HepG2 (cell line): ENCODE measurements around the gene OR6B3. TPM values are rescaled to one million over a fixed set of nuclear protein-coding genes. Genes with fewer than 3 reads are reported as not detected.

Experiments used
- ATAC-seq: fragments of 200-7000 bp; cut with Tn5 transposase; 3 replicates; pipeline ENCODE4 v1.9.1; 2020; ENCODE audit warnings: mild to moderate bottlenecking, moderate library complexity
- BruUV-seq: library from RNA; stranded (reverse); fragments of 400-500 nt; replicated peaks from 2 replicates; lab custom pipeline; 2021; lab: Mats Ljungman, UMichigan
- CTCF ChIA-PET: fragments of 300-600 bp; formaldehyde crosslinking; extraction: SDS; loops from one replicate; lab custom pipeline; 2021; ENCODE audit warnings: low total read pairs, inconsistent platforms, low intra/inter-chr PET ratio; lab: Yijun Ruan, JAX
- POLR2A ChIA-PET: fragments of 350-600 bp; sonication (Branson Sonifier 250); formaldehyde crosslinking; loops from one replicate; lab custom pipeline; 2020; ENCODE audit warnings: antibody characterized with exemption, inconsistent platforms; lab: Yijun Ruan, JAX
- DNase-seq: peaks from one replicate; pipeline ENCODE4 v3.0.0-alpha.2; 2015; ENCODE audit warnings: low spot score
- FAIRE-seq: peaks from 3 replicates; lab custom pipeline; 2011; peaks lifted over from hg19 to GRCh38; lab: Jason Lieb, UNC
- H2AFZ ChIP-seq: one replicate; pipeline ENCODE4 v1.6.1; 2011; ENCODE audit warnings: low read length, inconsistent platforms
- H3K27ac ChIP-seq: fragments of 300-600 bp; 3 replicates; pipeline ENCODE4 v1.8.0; 2011; ENCODE audit warnings: mixed run types, mild to moderate bottlenecking, mixed read lengths, low read length, inconsistent platforms; ENCODE audit not compliant: insufficient read depth; ENCODE audit errors: extremely low read length
- H3K27me3 ChIP-seq, 2 experiments: fragments of 200-600 bp in 1 of 2; 2 replicates in 1 of 2; 3 replicates in 1 of 2; pipeline versions ENCODE4 v1.6.0 to v1.8.0; 2011; ENCODE audit warnings: low read length in 2 of 2, mild to moderate bottlenecking in 2 of 2, moderate library complexity in 2 of 2, inconsistent platforms in 1 of 2; ENCODE audit not compliant: insufficient read depth in 2 of 2, control insufficient read depth in 1 of 2
- H3K36me3 ChIP-seq, 2 experiments: fragments of 200-600 bp in 1 of 2; replicated peaks in 1 of 2; 2 replicates in 1 of 2; 3 replicates in 1 of 2; pipeline versions ENCODE4 v1.5.1 to v1.8.0; 2011; ENCODE audit warnings: low read length in 2 of 2, inconsistent platforms in 1 of 2; ENCODE audit not compliant: insufficient read depth in 2 of 2, control insufficient read depth in 1 of 2
- H3K4me1 ChIP-seq: 2 replicates; pipeline ENCODE4 v1.5.1; 2012; ENCODE audit warnings: low read length, inconsistent platforms; ENCODE audit not compliant: insufficient read depth
- H3K4me2 ChIP-seq: 2 replicates; pipeline ENCODE4 v1.6.0; 2011; ENCODE audit warnings: low read depth, low read length, inconsistent platforms
- H3K4me3 ChIP-seq, 3 experiments: fragments of 200-600 bp in 1 of 3; sonication (generic), shearing (Covaris generic) in 1 of 3; replicated peaks in 1 of 3; 2 replicates each; pipeline ENCODE4 v1.5.1; 2011 to 2016; ENCODE audit warnings: low read length in 3 of 3, inconsistent platforms in 2 of 3, low read depth in 2 of 3, mild to moderate bottlenecking in 2 of 3, control low read depth in 1 of 3, mixed read lengths in 1 of 3; ENCODE audit not compliant: insufficient read depth in 1 of 3
- H3K79me2 ChIP-seq: one replicate; pipeline ENCODE4 v1.6.1; 2011; ENCODE audit warnings: low read length, inconsistent platforms; ENCODE audit not compliant: insufficient read depth
- H3K9ac ChIP-seq: 2 replicates; pipeline ENCODE4 v1.6.0; 2011; ENCODE audit warnings: mild to moderate bottlenecking, low read depth, low read length, inconsistent platforms; ENCODE audit not compliant: insufficient read depth
- H3K9me3 ChIP-seq: 2 replicates; pipeline ENCODE4 v1.5.1; 2012; ENCODE audit warnings: mild to moderate bottlenecking, low read length
- H4K20me1 ChIP-seq: 2 replicates; pipeline ENCODE4 v1.6.0; 2011; ENCODE audit warnings: inconsistent platforms, mild to moderate bottlenecking, low read length, moderate library complexity; ENCODE audit not compliant: insufficient read depth
- ARNTL ChIP-seq: sonication (generic); formaldehyde crosslinking; IDR thresholded peaks from 2 replicates; pipeline ENCODE4 v1.4.0; 2020; ENCODE audit warnings: mild to moderate bottlenecking, missing genetic modification reagents
- DMAP1 ChIP-seq: IDR thresholded peaks from 2 replicates; pipeline ENCODE4 v1.6.1; 2016
- HNF1B ChIP-seq: sonication (generic); formaldehyde crosslinking; IDR thresholded peaks from 2 replicates; pipeline ENCODE4 v1.5.1; 2020; ENCODE audit warnings: mild to moderate bottlenecking, moderate library complexity, missing genetic modification reagents
- MLLT10 ChIP-seq: sonication (generic); formaldehyde crosslinking; IDR thresholded peaks from 2 replicates; pipeline ENCODE4 v1.4.0; 2020; ENCODE audit warnings: missing genetic modification reagents
- MTF2 ChIP-seq: sonication (generic); formaldehyde crosslinking; IDR thresholded peaks from 2 replicates; pipeline ENCODE4 v1.5.0; 2020; ENCODE audit warnings: missing genetic modification reagents, borderline replicate concordance
- PCBP2 ChIP-seq: fragments of 200-400 bp; formaldehyde crosslinking; optimal IDR thresholded peaks from 2 replicates; pipeline ENCODE3; 2018; ENCODE audit warnings: low read length, low read depth; ENCODE audit not compliant: poor library complexity, severe bottlenecking
- TRAFD1 ChIP-seq: sonication (generic); formaldehyde crosslinking; IDR thresholded peaks from 2 replicates; pipeline ENCODE4 v1.5.1; 2020; ENCODE audit warnings: missing genetic modification reagents, mild to moderate bottlenecking, borderline replicate concordance
- YEATS2 ChIP-seq: sonication (generic); formaldehyde crosslinking; IDR thresholded peaks from 2 replicates; pipeline ENCODE4 v1.4.0; 2020; ENCODE audit warnings: missing genetic modification reagents, borderline replicate concordance
- ZMAT3 ChIP-seq: sonication (generic); formaldehyde crosslinking; conservative IDR thresholded peaks from 2 replicates; pipeline ENCODE4 v1.7.0; 2021; ENCODE audit warnings: missing genetic modification reagents
- ZNF121 ChIP-seq: sonication (generic); formaldehyde crosslinking; IDR thresholded peaks from 2 replicates; pipeline ENCODE4 v1.5.0; 2020; ENCODE audit warnings: mild to moderate bottlenecking, missing genetic modification reagents
- ZNF256 ChIP-seq: sonication (generic); formaldehyde crosslinking; conservative IDR thresholded peaks from 2 replicates; pipeline ENCODE4 v1.4.0; 2020; ENCODE audit warnings: missing genetic modification reagents
- ZNF276 ChIP-seq: sonication (generic); formaldehyde crosslinking; IDR thresholded peaks from 2 replicates; pipeline ENCODE4 v1.4.0; 2020; ENCODE audit warnings: mild to moderate bottlenecking, low read depth, missing genetic modification reagents
- ZNF33A ChIP-seq: sonication (generic); formaldehyde crosslinking; IDR thresholded peaks from 2 replicates; pipeline ENCODE4 v1.5.1; 2020; ENCODE audit warnings: missing genetic modification reagents, mild to moderate bottlenecking, moderate library complexity, borderline replicate concordance
- ZNF543 ChIP-seq: sonication (generic); formaldehyde crosslinking; IDR thresholded peaks from 2 replicates; pipeline ENCODE4 v1.4.0; 2020; ENCODE audit warnings: mild to moderate bottlenecking, missing genetic modification reagents
- ZNF781 ChIP-seq: sonication (generic); formaldehyde crosslinking; IDR thresholded peaks from 2 replicates; pipeline ENCODE4 v1.5.1; 2020; ENCODE audit warnings: borderline replicate concordance, mild to moderate bottlenecking, missing genetic modification reagents; ENCODE audit errors: not compliant biosample characterization
- ZSCAN12 ChIP-seq: sonication (generic); formaldehyde crosslinking; IDR thresholded peaks from 2 replicates; pipeline ENCODE4 v1.9.0; 2021; ENCODE audit warnings: mild to moderate bottlenecking, missing genetic modification reagents
- WGBS: methylation state at CpG from one replicate; pipeline ENCODE4 v1.1.6; 2017; ENCODE audit warnings: low lambda C conversion rate; 5-methylcytosine and 5-hydroxymethylcytosine counted together
- in situ Hi-C: cut with HindIII; loops from 2 replicates; pipeline ENCODE4 v1.10.0; 2017; ENCODE audit warnings: low pct_unique_long_range_greater_than_20kb; ENCODE audit not compliant: extremely low pct_ligation_motif_present
- intact Hi-C: fragments of 100-400 bp; cut with micrococcal nuclease; formaldehyde crosslinking; loops from one replicate; pipeline ENCODE4 v1.10.0; 2022; ENCODE audit not compliant: unreplicated experiment
- polyA plus RNA-seq, 8 experiments: library from polyadenylated mRNA; depleted of rRNA in 3 of 8; stranded (reverse) in 7 of 8; unstranded in 1 of 8; fragments of >200 nt; fragmentation: Illumina TruSeq in 4 of 8; extraction: Trizol in 4 of 8; gene quantifications; 2 replicates each; pipeline versions ENCODE4 v1.2.1 to v1.2.3, GENCODE V29; 2011 to 2016; ENCODE audit warnings: low read depth in 4 of 8, missing spikeins in 1 of 8, mixed read lengths in 1 of 8; ENCODE audit not compliant: insufficient read depth in 1 of 8
- total RNA-seq, 5 experiments: library from RNA; depleted of rRNA; stranded (reverse); fragments of >200 nt; fragmentation: Illumina TruSeq; extraction: Trizol; gene quantifications; 2 replicates each; pipeline ENCODE4 v1.2.3, GENCODE V29; 2016; ENCODE audit warnings: low read depth in 1 of 5

OR6B3 gene
- total and polyA plus RNA-seq, 2 of the 13 experiments (the other 11 are each of a cell fraction or from before 2014, with no cell fraction given) = not detected

- Histone ChIP-seq H3K36me3 (no peaks in the 10 kb centered on the region), H3K4me2 (no peak overlapping the region), H3K9ac (no peak overlapping the region), H4K20me1 (no peaks in the 10 kb centered on the region), H3K4me3 (no peak overlapping the region), H3K9me3 (no peaks in the 10 kb centered on the region), H3K79me2 (no peaks in the 10 kb centered on the region), H3K4me1 (no peaks in the 10 kb centered on the region), H2AFZ (no peak overlapping the region), H3K27ac (no peak overlapping the region), H3K27me3 (peaks cover 2 to 59% of the 10 kb centered on the region in 2 experiments)
- FAIRE-seq (no peak), ATAC-seq (no peak), DNase-seq (no peak)
- no TSS peak for BruUV-seq
- no peak for TF ChIP-seq ZNF543 (CRISPR knock-in tag)
- TF ChIP-seq PCBP2 = no peak
- no peak for TF ChIP-seq MTF2 (CRISPR knock-in tag)
- no peak for TF ChIP-seq HNF1B (CRISPR knock-in tag)
- no peak for TF ChIP-seq ZNF121 (CRISPR knock-in tag)
- TF ChIP-seq ZNF781 (CRISPR knock-in tag) = no peak
- no peak for TF ChIP-seq DMAP1
- no peak for TF ChIP-seq ARNTL
- intact Hi-C loops (no loop called here), in situ Hi-C loops (no loop called here)
- ChIA-PET CTCF (no interaction called here), POLR2A (no interaction called here)
- 5% methylated on average over 11 of the region's 11 CpGs for WGBS
These were observed 10.6 kb downstream of the OR6B3 start for GRCh38 chr2:240042740-240043139.

- H4K20me1 ChIP-seq = no peaks in the 10 kb centered on the region
- WGBS = 37% methylated on average over 6 of the region's 6 CpGs
- H3K4me1 ChIP-seq = no peaks in the 10 kb centered on the region
- BruUV-seq = no TSS peak
- H3K4me3 ChIP-seq = no peak overlapping the region
- CTCF ChIA-PET = no interaction called here
- FAIRE-seq (no peak), DNase-seq (no peak), ATAC-seq (no peak)
- peaks cover 2 to 53% of the 10 kb centered on the region in 2 experiments for H3K27me3 ChIP-seq
- POLR2A ChIA-PET = no interaction called here
- no peak overlapping the region for H3K4me2 ChIP-seq
- H3K27ac ChIP-seq = no peak overlapping the region
- in situ Hi-C loops (no loop called here), intact Hi-C loops (no loop called here)
- no peaks in the 10 kb centered on the region for H3K9me3 ChIP-seq
- no peaks in the 10 kb centered on the region for H3K36me3 ChIP-seq
- H2AFZ ChIP-seq = no peak overlapping the region
- no peak overlapping the region for H3K9ac ChIP-seq
- H3K79me2 ChIP-seq = no peaks in the 10 kb centered on the region
- TF ChIP-seq MLLT10 = no peak
- TF ChIP-seq TRAFD1 = no peak
- no peak for TF ChIP-seq ZNF33A
- no peak for TF ChIP-seq ZNF256 (CRISPR knock-in tag)
- TF ChIP-seq ZMAT3 (CRISPR knock-in tag) = no peak
- no peak for TF ChIP-seq YEATS2 (CRISPR knock-in tag)
- TF ChIP-seq ZSCAN12 (CRISPR knock-in tag) = no peak
- no peak for TF ChIP-seq ZNF276 (CRISPR knock-in tag)
These were observed 12.0 kb downstream of the OR6B3 start for GRCh38 chr2:240041363-240041762.
